HepG2 (cell line): ENCODE measurements around the gene SEC14L2. TPM values are rescaled to one million over a fixed set of nuclear protein-coding genes. Genes with fewer than 3 reads are reported as not detected.

Experiments used
- BRD4 ChIP-seq: sonication (generic); formaldehyde crosslinking; IDR thresholded peaks from 2 replicates; pipeline ENCODE4 v1.4.0; 2020; ENCODE audit warnings: missing genetic modification reagents
- ETV5 ChIP-seq: IDR thresholded peaks from 2 replicates; pipeline ENCODE4 v1.6.1; 2018; ENCODE audit warnings: missing biosample characterization, missing genetic modification reagents, inconsistent platforms, borderline replicate concordance
- EZH2 ChIP-seq: conservative IDR thresholded peaks from 2 replicates; pipeline ENCODE4 v1.6.1; 2012; ENCODE audit warnings: mild to moderate bottlenecking, low read depth, low read length, moderate library complexity
- FOXP1 ChIP-seq, 2 experiments: fragments of 450-650 bp in 1 of 2; IDR thresholded peaks; 2 replicates each; pipeline ENCODE4 v1.6.1; 2017 to 2018; ENCODE audit warnings: antibody characterized with exemption in 1 of 2
- IRF1 ChIP-seq: sonication (generic); formaldehyde crosslinking; IDR thresholded peaks from 2 replicates; pipeline ENCODE4 v1.4.0; 2020; ENCODE audit warnings: low read depth, mild to moderate bottlenecking, missing genetic modification reagents
- KDM5B ChIP-seq: sonication (generic); formaldehyde crosslinking; IDR thresholded peaks from 2 replicates; pipeline ENCODE4 v1.4.0; 2020; ENCODE audit warnings: missing genetic modification reagents, mild to moderate bottlenecking, borderline replicate concordance
- MAFF ChIP-seq: IDR thresholded peaks from 2 replicates; pipeline ENCODE4 v1.6.1; 2011; ENCODE audit warnings: low read depth, low read length, improper control_type of control experiment
- NR3C1 ChIP-seq: sonication (generic); formaldehyde crosslinking; IDR thresholded peaks from 2 replicates; pipeline ENCODE4 v1.4.0; 2020; ENCODE audit warnings: missing genetic modification reagents
- SAFB2 ChIP-seq: sonication (generic); formaldehyde crosslinking; IDR thresholded peaks from 2 replicates; pipeline ENCODE4 v1.5.1; 2020; ENCODE audit warnings: missing genetic modification reagents, low read depth, mild to moderate bottlenecking, borderline replicate concordance
- SPEN ChIP-seq: sonication (generic); formaldehyde crosslinking; IDR thresholded peaks from 2 replicates; pipeline ENCODE4 v1.5.1; 2020; ENCODE audit warnings: low read depth, mild to moderate bottlenecking, missing genetic modification reagents
- SUZ12 ChIP-seq: fragments of 150-350 bp; IDR thresholded peaks from 2 replicates; pipeline ENCODE4 v1.6.1; 2014; ENCODE audit warnings: low read depth, low read length
- TSC22D2 ChIP-seq: sonication (generic); formaldehyde crosslinking; IDR thresholded peaks from 2 replicates; pipeline ENCODE4 v1.5.1; 2020; ENCODE audit warnings: missing genetic modification reagents, mild to moderate bottlenecking, borderline replicate concordance
- ZFP37 ChIP-seq: sonication (generic); formaldehyde crosslinking; IDR thresholded peaks from 2 replicates; pipeline ENCODE4 v1.4.0; 2020; ENCODE audit warnings: missing genetic modification reagents, borderline replicate concordance
- ZHX1 ChIP-seq: sonication (generic); formaldehyde crosslinking; IDR thresholded peaks from 2 replicates; pipeline ENCODE4 v1.8.1; 2022; ENCODE audit warnings: low read depth, mild to moderate bottlenecking, missing genetic modification reagents
- ZNF207 ChIP-seq: fragments of 450-650 bp; IDR thresholded peaks from 2 replicates; pipeline ENCODE4 v1.6.1; 2016; ENCODE audit warnings: antibody characterized with exemption, borderline replicate concordance
- ZNF335 ChIP-seq: sonication (generic); formaldehyde crosslinking; IDR thresholded peaks from 2 replicates; pipeline ENCODE4 v1.4.0; 2020; ENCODE audit warnings: missing genetic modification reagents
- ZNF33B ChIP-seq: sonication (generic); formaldehyde crosslinking; IDR thresholded peaks from 2 replicates; pipeline ENCODE4 v1.5.1; 2020; ENCODE audit warnings: mild to moderate bottlenecking, missing genetic modification reagents
- ZNF510 ChIP-seq: sonication (generic); formaldehyde crosslinking; IDR thresholded peaks from 2 replicates; pipeline ENCODE4 v1.4.0; 2020; ENCODE audit warnings: low read depth, mild to moderate bottlenecking, missing genetic modification reagents
- ZNF552 ChIP-seq: sonication (generic); formaldehyde crosslinking; IDR thresholded peaks from 2 replicates; pipeline ENCODE4 v1.9.0; 2022; ENCODE audit warnings: missing genetic modification reagents, mild to moderate bottlenecking, borderline replicate concordance
- ZNF609 ChIP-seq: sonication (generic); formaldehyde crosslinking; IDR thresholded peaks from 2 replicates; pipeline ENCODE4 v1.4.0; 2020; ENCODE audit warnings: mild to moderate bottlenecking, missing genetic modification reagents, borderline replicate concordance
- ZNF713 ChIP-seq: sonication (generic); formaldehyde crosslinking; IDR thresholded peaks from 2 replicates; pipeline ENCODE4 v1.4.0; 2020; ENCODE audit warnings: mild to moderate bottlenecking, missing genetic modification reagents
- polyA plus RNA-seq, 8 experiments: library from polyadenylated mRNA; depleted of rRNA in 3 of 8; stranded (reverse) in 7 of 8; unstranded in 1 of 8; fragments of >200 nt; fragmentation: Illumina TruSeq in 4 of 8; extraction: Trizol in 4 of 8; gene quantifications; 2 replicates each; pipeline versions ENCODE4 v1.2.1 to v1.2.3, GENCODE V29; 2011 to 2016; ENCODE audit warnings: low read depth in 4 of 8, missing spikeins in 1 of 8, mixed read lengths in 1 of 8; ENCODE audit not compliant: insufficient read depth in 1 of 8
- total RNA-seq, 5 experiments: library from RNA; depleted of rRNA; stranded (reverse); fragments of >200 nt; fragmentation: Illumina TruSeq; extraction: Trizol; gene quantifications; 2 replicates each; pipeline ENCODE4 v1.2.3, GENCODE V29; 2016; ENCODE audit warnings: low read depth in 1 of 5

Gene SEC14L2
- total and polyA plus RNA-seq, 2 of the 13 experiments (the other 11 are each of a cell fraction or from before 2014, with no cell fraction given) = 4.1 to 5.1 TPM

- peak; percentile 10; the same call in 1 of the 2 replicates for TF ChIP-seq ZNF609 (CRISPR knock-in tag)
- TF ChIP-seq KDM5B (CRISPR knock-in tag) = peak; percentile 96
- peak; percentile 92; the same call in 1 of the 2 replicates for TF ChIP-seq SAFB2 (CRISPR knock-in tag)
- peak; percentile 92 for TF ChIP-seq SPEN (CRISPR knock-in tag)
- peak; percentile 61; the same call in 1 of the 2 replicates for TF ChIP-seq BRD4 (CRISPR knock-in tag)
- TF ChIP-seq SUZ12 = peak; percentile 39; the same call in 1 of the 2 replicates
- TF ChIP-seq ZHX1 (CRISPR knock-in tag) = peak; percentile 94
- TF ChIP-seq ZNF713 (CRISPR knock-in tag) = peak; percentile 90; the same call in 1 of the 2 replicates
- TF ChIP-seq ZFP37 = no peak
- peak; percentile 71 for TF ChIP-seq ETV5 (CRISPR knock-in tag)
- peak; percentile 81; the same call in 1 of the 2 replicates for TF ChIP-seq TSC22D2 (CRISPR knock-in tag)
- no peak for TF ChIP-seq NR3C1 (CRISPR knock-in tag)
- TF ChIP-seq ZNF335 (CRISPR knock-in tag) = no peak
- TF ChIP-seq ZNF552 = no peak
- 0 out of 2 replicates have a peak, but pooled peaks have one; percentile 37 for TF ChIP-seq ZNF33B (CRISPR knock-in tag)
- no peak for TF ChIP-seq MAFF
- TF ChIP-seq IRF1 (CRISPR knock-in tag) = no peak
- no peak for TF ChIP-seq FOXP1 (IDR thresholded peaks at IDR 0.05)
- no peak for TF ChIP-seq FOXP1 (CRISPR knock-in tag; IDR thresholded peaks at IDR 0.05)
- no peak for TF ChIP-seq EZH2
- no peak for TF ChIP-seq ZNF207
- 0 out of 2 replicates have a peak, but pooled peaks have one; percentile 29 for TF ChIP-seq ZNF510
These were observed 40.2 kb upstream of the SEC14L2 start, which contains the start of the genes CCDC157 and SF3A1 (continued) for GRCh38 chr22:30356449-30357235.
